H9 (cell line): Measurements from ENCODE around the gene NDUFS2. TPM values are rescaled to one million over a fixed set of nuclear protein-coding genes. Genes with fewer than 3 reads are reported as not detected.

Experiments
- DNase-seq: peaks from one replicate; pipeline ENCODE4 v3.0.0-alpha.2; 2017
- H2AFZ ChIP-seq: one replicate; pipeline ENCODE4 v1.6.1; 2013; ENCODE audit warnings: mild to moderate bottlenecking, low read length, control low read depth, moderate library complexity
- H2AK5ac ChIP-seq: 2 replicates; pipeline ENCODE4 v1.6.1; 2013; ENCODE audit warnings: low read length, control low read depth, mixed read lengths; ENCODE audit not compliant: insufficient read length
- H2BK120ac ChIP-seq: one replicate; pipeline ENCODE4 v1.6.1; 2013; ENCODE audit warnings: low read depth, mild to moderate bottlenecking, low read length, control low read depth, inconsistent platforms; ENCODE audit not compliant: poor library complexity, severe bottlenecking
- H2BK12ac ChIP-seq: 2 replicates; pipeline ENCODE4 v1.6.1; 2013; ENCODE audit warnings: low read length, control low read depth, mixed read lengths, low read depth; ENCODE audit not compliant: insufficient read length
- H2BK15ac ChIP-seq: 2 replicates; pipeline ENCODE4 v1.6.1; 2013; ENCODE audit warnings: low read depth, low read length, control low read depth
- H2BK20ac ChIP-seq: one replicate; pipeline ENCODE4 v1.6.1; 2013; ENCODE audit warnings: low read depth, mild to moderate bottlenecking, low read length, control low read depth, inconsistent platforms; ENCODE audit not compliant: poor library complexity, severe bottlenecking
- H2BK5ac ChIP-seq: 2 replicates; pipeline ENCODE4 v1.6.1; 2013; ENCODE audit warnings: low read length, control low read depth, mixed read lengths; ENCODE audit not compliant: insufficient read length
- H3K14ac ChIP-seq: 2 replicates; pipeline ENCODE4 v1.6.1; 2013; ENCODE audit warnings: low read length, control low read depth; ENCODE audit not compliant: insufficient read depth
- H3K18ac ChIP-seq: 2 replicates; pipeline ENCODE4 v1.6.1; 2013; ENCODE audit warnings: low read depth, mild to moderate bottlenecking, mixed read lengths, low read length, control low read depth; ENCODE audit not compliant: insufficient read length
- H3K23ac ChIP-seq: 2 replicates; pipeline ENCODE4 v1.6.1; 2013; ENCODE audit warnings: low read length, control low read depth, mixed read lengths, low read depth; ENCODE audit not compliant: insufficient read length
- H3K23me2 ChIP-seq: 2 replicates; pipeline ENCODE4 v1.6.1; 2013; ENCODE audit warnings: low read depth, mild to moderate bottlenecking, mixed read lengths, low read length, control low read depth; ENCODE audit not compliant: insufficient read length, poor library complexity, severe bottlenecking
- H3K27ac ChIP-seq: 2 replicates; pipeline ENCODE4 v1.5.1; 2013; ENCODE audit warnings: low read length, control low read depth, mixed read lengths, low read depth; ENCODE audit not compliant: insufficient read length
- H3K27me3 ChIP-seq: 2 replicates; pipeline ENCODE4 v1.6.1; 2013; ENCODE audit warnings: low read length, control low read depth, inconsistent platforms; ENCODE audit not compliant: insufficient read depth
- H3K4ac ChIP-seq: 2 replicates; pipeline ENCODE4 v1.6.1; 2013; ENCODE audit warnings: low read depth, mild to moderate bottlenecking, control low read depth, inconsistent platforms, low read length, moderate library complexity
- H3K4me1 ChIP-seq: 2 replicates; pipeline ENCODE4 v1.6.1; 2013; ENCODE audit warnings: low read length, control low read depth, inconsistent platforms; ENCODE audit not compliant: insufficient read depth
- H3K4me2 ChIP-seq: 2 replicates; pipeline ENCODE4 v1.6.1; 2013; ENCODE audit warnings: low read length, control low read depth, mixed read lengths; ENCODE audit not compliant: insufficient read length, insufficient read depth
- H3K56ac ChIP-seq: 2 replicates; pipeline ENCODE4 v1.6.1; 2013; ENCODE audit warnings: low read depth, mild to moderate bottlenecking, mixed read lengths, low read length, control low read depth; ENCODE audit not compliant: insufficient read length
- H3K79me1 ChIP-seq: 2 replicates; pipeline ENCODE4 v1.6.1; 2013; ENCODE audit warnings: low read depth, mild to moderate bottlenecking, moderate library complexity, low read length, control low read depth, inconsistent platforms; ENCODE audit not compliant: insufficient read depth, poor library complexity, severe bottlenecking
- H3K79me2 ChIP-seq: 2 replicates; pipeline ENCODE4 v1.6.1; 2013; ENCODE audit warnings: low read length, control low read depth, inconsistent platforms; ENCODE audit not compliant: insufficient read depth
- H3K9ac ChIP-seq: 2 replicates; pipeline ENCODE4 v1.6.1; 2013; ENCODE audit warnings: low read length, control low read depth, mixed read lengths; ENCODE audit not compliant: insufficient read length; ENCODE audit errors: extremely low read depth
- H3K9me3 ChIP-seq: one replicate; pipeline ENCODE4 v1.6.1; 2013; ENCODE audit warnings: low read depth, low read length, inconsistent platforms; ENCODE audit not compliant: control insufficient read depth
- H3T11ph ChIP-seq: one replicate; pipeline ENCODE4 v1.6.1; 2013; ENCODE audit warnings: mild to moderate bottlenecking, low read length, control low read depth, inconsistent platforms
- H4K20me1 ChIP-seq: one replicate; pipeline ENCODE4 v1.6.1; 2013; ENCODE audit not compliant: control insufficient read depth, insufficient read length, insufficient read depth
- H4K5ac ChIP-seq: 2 replicates; pipeline ENCODE4 v1.6.1; 2013; ENCODE audit warnings: low read depth, mild to moderate bottlenecking, mixed read lengths, low read length, control low read depth; ENCODE audit not compliant: insufficient read length
- H4K8ac ChIP-seq: replicated peaks from 2 replicates; pipeline ENCODE4 v1.6.1; 2013; ENCODE audit warnings: low read length, control low read depth, mixed read lengths, low read depth; ENCODE audit not compliant: insufficient read length
- H4K91ac ChIP-seq: 2 replicates; pipeline ENCODE4 v1.6.1; 2013; ENCODE audit warnings: low read depth, mild to moderate bottlenecking, moderate library complexity, mixed read lengths, low read length, control low read depth; ENCODE audit not compliant: insufficient read length
- H3K27ac Mint-ChIP-seq, 3 experiments: 2 replicates in 2 of 3; 3 replicates in 1 of 3; pipeline ENCODE4 v1.8.0; 2020 to 2021; ENCODE audit warnings: mixed read lengths in 3 of 3, mild to moderate bottlenecking in 1 of 3, moderate library complexity in 1 of 3
- H3K27me3 Mint-ChIP-seq: 2 replicates; pipeline ENCODE4 v1.8.0; 2021; ENCODE audit warnings: low read depth, mild to moderate bottlenecking, moderate library complexity, mixed read lengths
- H3K36me3 Mint-ChIP-seq, 3 experiments: 2 replicates in 2 of 3; 3 replicates in 1 of 3; pipeline ENCODE4 v1.8.0; 2020 to 2021; ENCODE audit warnings: low read depth in 3 of 3, mixed read lengths in 3 of 3; ENCODE audit not compliant: insufficient read depth in 1 of 3
- H3K4me1 Mint-ChIP-seq, 2 experiments: 2 replicates each; pipeline ENCODE4 v1.8.0; 2020; ENCODE audit warnings: mixed read lengths in 2 of 2
- H3K4me3 Mint-ChIP-seq, 2 experiments: 2 replicates in 1 of 2; 3 replicates in 1 of 2; pipeline ENCODE4 v1.8.0; 2020 to 2021; ENCODE audit warnings: mild to moderate bottlenecking in 2 of 2, mixed read lengths in 2 of 2, moderate library complexity in 1 of 2
- H3K9me3 Mint-ChIP-seq, 2 experiments: 2 replicates in 1 of 2; 3 replicates in 1 of 2; pipeline ENCODE4 v1.8.0; 2020; ENCODE audit warnings: mild to moderate bottlenecking in 2 of 2, mixed read lengths in 2 of 2, moderate library complexity in 1 of 2
- WGBS: extraction: QIAGEN DNeasy Blood & Tissue Kit; methylation state at CpG from one replicate; pipeline ENCODE4 v1.1.7; 2013; ENCODE audit warnings: missing lambda C conversion rate, low lambda C conversion rate, mixed read lengths; ENCODE audit not compliant: insufficient read length; ENCODE audit errors: extremely low coverage; 5-methylcytosine and 5-hydroxymethylcytosine counted together
- total RNA-seq: library from RNA; stranded (reverse); gene quantifications from 2 replicates; pipeline ENCODE4 v1.2.1, GENCODE V29; 2021
- TF ChIP-seq, protein P1 (sequence below): fragments of 200-600 bp; sonication (generic); conservative IDR thresholded peaks from 3 replicates; pipeline ENCODE4 v1.8.0; 2021; ENCODE audit warnings: antibody characterized with exemption, mild to moderate bottlenecking

The NDUFS2 gene
- total RNA-seq, 1 experiment from 2014 or later: 84.5 TPM

DNA sequence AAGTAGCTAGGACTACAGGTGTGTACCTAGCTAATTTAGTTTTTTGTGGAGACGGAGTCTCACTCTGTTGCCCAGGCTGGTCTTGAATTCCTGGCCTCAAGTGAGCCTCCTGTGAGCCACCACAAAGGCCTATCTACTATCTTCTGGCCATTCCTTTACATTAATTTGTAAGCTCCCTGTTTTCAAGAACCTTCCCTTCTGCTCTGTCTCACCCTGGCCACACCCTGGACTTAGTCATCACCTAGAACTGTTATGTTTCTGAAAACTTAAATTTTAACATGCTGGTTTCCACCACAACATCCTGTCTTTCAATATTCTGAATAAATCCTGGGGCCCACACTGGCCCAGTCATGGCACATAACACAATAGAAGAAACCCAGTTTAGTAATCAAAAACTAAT, 20.0 kb upstream of the NDUFS2 start:
- no peaks in the 10 kb centered on the region for H3K36me3 Mint-ChIP-seq
- Histone ChIP-seq H2BK20ac (no peak overlapping the region), H4K91ac (no peak overlapping the region), H2AK5ac (no peak overlapping the region), H3K79me2 (no peaks in the 10 kb centered on the region), H3K4me1 (no peaks in the 10 kb centered on the region), H2BK12ac (no peak overlapping the region), H3K79me1 (no peaks in the 10 kb centered on the region), H3K27me3 (no peaks in the 10 kb centered on the region), H3K23ac (no peak overlapping the region), H4K5ac (no peak overlapping the region), H3K9ac (no peak overlapping the region), H3T11ph (no peak overlapping the region), H2BK5ac (no peak overlapping the region), H2BK15ac (no peak overlapping the region), H4K20me1 (peaks cover 3% of the 10 kb centered on the region), H3K9me3 (no peaks in the 10 kb centered on the region), H3K23me2 (no peaks in the 10 kb centered on the region), H3K4ac (no peak overlapping the region), H3K27ac (no peak overlapping the region), H2AFZ (no peak overlapping the region), H3K14ac (no peak overlapping the region), H3K4me2 (no peak overlapping the region), H4K8ac (no peak overlapping the region), H3K56ac (no peak overlapping the region), H2BK120ac (no peak overlapping the region), H3K18ac (no peak overlapping the region)
- WGBS: no CpG with 5 or more reads among the region's 1 CpG
- no peak for DNase-seq
- no peak overlapping the region for H3K27ac Mint-ChIP-seq
- no peak overlapping the region for H3K4me3 Mint-ChIP-seq
- no peaks in the 10 kb centered on the region for H3K9me3 Mint-ChIP-seq
- TF ChIP-seq, protein P1, sequence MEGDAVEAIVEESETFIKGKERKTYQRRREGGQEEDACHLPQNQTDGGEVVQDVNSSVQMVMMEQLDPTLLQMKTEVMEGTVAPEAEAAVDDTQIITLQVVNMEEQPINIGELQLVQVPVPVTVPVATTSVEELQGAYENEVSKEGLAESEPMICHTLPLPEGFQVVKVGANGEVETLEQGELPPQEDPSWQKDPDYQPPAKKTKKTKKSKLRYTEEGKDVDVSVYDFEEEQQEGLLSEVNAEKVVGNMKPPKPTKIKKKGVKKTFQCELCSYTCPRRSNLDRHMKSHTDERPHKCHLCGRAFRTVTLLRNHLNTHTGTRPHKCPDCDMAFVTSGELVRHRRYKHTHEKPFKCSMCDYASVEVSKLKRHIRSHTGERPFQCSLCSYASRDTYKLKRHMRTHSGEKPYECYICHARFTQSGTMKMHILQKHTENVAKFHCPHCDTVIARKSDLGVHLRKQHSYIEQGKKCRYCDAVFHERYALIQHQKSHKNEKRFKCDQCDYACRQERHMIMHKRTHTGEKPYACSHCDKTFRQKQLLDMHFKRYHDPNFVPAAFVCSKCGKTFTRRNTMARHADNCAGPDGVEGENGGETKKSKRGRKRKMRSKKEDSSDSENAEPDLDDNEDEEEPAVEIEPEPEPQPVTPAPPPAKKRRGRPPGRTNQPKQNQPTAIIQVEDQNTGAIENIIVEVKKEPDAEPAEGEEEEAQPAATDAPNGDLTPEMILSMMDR: no peak
- peaks cover 5% of the 10 kb centered on the region for H3K27me3 Mint-ChIP-seq
- peaks cover 12 to 16% of the 10 kb centered on the region in 2 experiments for H3K4me1 Mint-ChIP-seq
